ENCODE results near the gene IL31. TPM values are rescaled to one million over a fixed set of nuclear protein-coding genes. Genes with fewer than 3 reads are reported as not detected.

IL31 gene
- total RNA-seq, 1 donor, result not detected

- H3K4me3 ChIP-seq (ENCODE audit: low read length), result no peak overlapping the region
- no peaks in the 10 kb centered on the region for H3K9me3 ChIP-seq (ENCODE audit: low read depth, low read length)
- H3K4me1 ChIP-seq (ENCODE audit: insufficient read depth, low read length), result peaks cover 24% of the 10 kb centered on the region
These were observed 26.6 kb upstream of the IL31 start for GRCh38 chr12:122200541-122201175.

DNA sequence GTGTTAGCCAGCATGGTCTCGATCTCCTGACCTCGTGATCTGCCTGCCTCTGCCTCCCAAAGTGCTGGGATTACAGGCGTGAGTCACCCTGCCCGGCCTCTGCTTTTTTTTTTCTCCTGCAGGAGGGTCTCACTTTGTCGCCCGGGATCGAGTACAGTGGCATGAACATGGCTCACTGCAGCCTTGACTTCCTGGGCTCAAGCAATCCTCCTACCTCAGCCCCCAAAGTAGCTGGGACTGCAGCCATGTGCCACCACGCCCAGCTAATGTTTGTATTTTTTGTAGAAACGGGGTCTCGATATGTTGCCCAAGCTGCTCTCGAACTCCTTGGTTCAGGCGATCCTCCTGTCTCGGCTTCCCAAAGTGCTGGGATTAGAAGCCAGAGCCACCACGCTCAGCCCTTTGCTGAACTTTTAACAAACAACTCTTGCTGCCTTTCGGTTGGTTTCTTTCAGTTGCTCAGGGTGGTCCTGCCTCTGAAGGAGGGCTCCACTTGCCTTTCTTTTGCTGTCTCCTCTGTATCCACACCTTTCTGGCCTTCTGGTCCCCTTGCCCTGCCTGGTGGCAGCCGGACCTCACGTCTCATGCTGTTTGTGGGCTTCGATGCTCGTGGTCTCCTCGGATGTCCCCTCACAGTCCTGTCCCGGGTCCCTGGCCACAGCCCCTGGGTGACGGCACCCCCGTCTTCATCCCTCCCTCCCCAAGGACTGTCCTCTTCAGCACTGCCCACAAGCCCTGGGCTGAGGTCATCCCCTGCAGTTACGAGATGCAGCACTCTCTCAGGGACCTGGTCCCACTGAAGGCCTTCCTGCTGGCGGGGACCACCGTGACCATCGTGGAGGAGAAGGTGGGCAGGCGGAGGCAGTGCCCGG lies 25.7 kb upstream of the IL31 start:
- Histone ChIP-seq H3K4me3 (ENCODE audit: low read length) (no peak overlapping the region), H3K27me3 (ENCODE audit: insufficient read depth, low read length) (peaks cover 25% of the 10 kb centered on the region), H3K9me3 (ENCODE audit: low read depth, low read length) (no peaks in the 10 kb centered on the region), H3K4me1 (ENCODE audit: insufficient read depth, low read length) (peaks cover 17% of the 10 kb centered on the region)

More at GRCh38 chr12:122200541-122201175, 26.6 kb upstream of the IL31 start:
- peaks cover 35% of the 10 kb centered on the region for H3K27me3 ChIP-seq (ENCODE audit: insufficient read depth, low read length)

GRCh38 chr12:122197612-122197966 lies 23.6 kb upstream of the IL31 start:
- Histone ChIP-seq H3K4me1 (ENCODE audit: insufficient read depth, low read length) (peaks cover under 1% of the 10 kb centered on the region), H3K9me3 (ENCODE audit: low read depth, low read length) (no peaks in the 10 kb centered on the region), H3K4me3 (ENCODE audit: low read length) (no peak overlapping the region), H3K27me3 (ENCODE audit: insufficient read depth, low read length) (peaks cover 15% of the 10 kb centered on the region)

DNA sequence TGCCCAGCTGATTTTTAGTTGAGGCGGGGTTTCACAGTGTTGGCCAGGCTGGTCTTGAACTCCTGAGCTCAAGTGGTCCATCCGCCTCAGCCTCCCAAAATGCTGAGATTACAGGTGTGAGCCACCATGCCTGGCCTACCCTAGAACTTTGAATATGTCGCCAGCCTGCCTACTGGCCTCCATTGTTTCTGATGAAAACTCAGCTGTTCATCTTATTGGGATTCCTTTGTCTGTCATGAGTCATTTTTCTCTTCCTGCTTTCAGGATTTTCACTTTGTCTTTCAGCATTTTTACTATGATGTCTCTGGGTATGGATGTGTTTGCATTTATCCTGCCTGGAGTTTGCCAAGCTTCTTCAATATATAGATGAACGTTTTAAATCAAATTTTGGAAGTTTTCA lies 21.4 kb upstream of the IL31 start:
- H3K27me3 ChIP-seq (ENCODE audit: insufficient read depth, low read length), result no peaks in the 10 kb centered on the region
- no peaks in the 10 kb centered on the region for H3K4me1 ChIP-seq (ENCODE audit: insufficient read depth, low read length)
- H3K4me3 ChIP-seq (ENCODE audit: low read length), result no peak overlapping the region
- no peaks in the 10 kb centered on the region for H3K9me3 ChIP-seq (ENCODE audit: low read depth, low read length)

GRCh38 chr12:122194804-122195203 lies 20.8 kb upstream of the IL31 start:
- no peaks in the 10 kb centered on the region for H3K9me3 ChIP-seq (ENCODE audit: low read depth, low read length)
- no peaks in the 10 kb centered on the region for H3K27me3 ChIP-seq (ENCODE audit: insufficient read depth, low read length)
- H3K4me1 ChIP-seq (ENCODE audit: insufficient read depth, low read length), result no peaks in the 10 kb centered on the region
- no peak overlapping the region for H3K4me3 ChIP-seq (ENCODE audit: low read length)

DNA sequence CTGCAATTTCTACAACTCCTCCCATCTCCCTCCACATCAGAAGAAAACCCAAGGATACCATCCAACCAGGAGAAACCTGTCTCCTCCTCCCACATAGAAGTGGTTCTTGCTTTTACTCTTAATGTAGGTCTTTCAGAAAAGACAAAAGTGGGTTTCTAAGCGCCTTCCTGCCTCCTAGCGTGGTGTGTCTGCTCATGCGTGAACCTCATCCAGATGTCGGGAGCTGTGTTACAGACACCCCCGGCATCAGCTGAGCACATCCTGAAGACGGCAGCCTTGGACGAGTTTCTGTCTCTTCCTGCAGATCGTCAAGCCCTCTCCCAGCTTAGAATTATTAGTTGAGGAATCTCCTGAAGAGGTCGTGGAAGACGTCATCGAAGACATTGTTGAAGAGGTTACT lies 18.4 kb upstream of the IL31 start:
- Histone ChIP-seq H3K4me3 (ENCODE audit: low read length) (no peak overlapping the region), H3K9me3 (ENCODE audit: low read depth, low read length) (no peaks in the 10 kb centered on the region), H3K4me1 (ENCODE audit: insufficient read depth, low read length) (no peaks in the 10 kb centered on the region), H3K27me3 (ENCODE audit: insufficient read depth, low read length) (no peaks in the 10 kb centered on the region)

- Histone ChIP-seq H3K4me1 (ENCODE audit: insufficient read depth, low read length) (no peaks in the 10 kb centered on the region), H3K27me3 (ENCODE audit: insufficient read depth, low read length) (no peaks in the 10 kb centered on the region), H3K9me3 (ENCODE audit: low read depth, low read length) (no peaks in the 10 kb centered on the region), H3K4me3 (ENCODE audit: low read length) (no peak overlapping the region)
These were observed 17.0 kb upstream of the IL31 start for GRCh38 chr12:122190842-122191668.

DNA sequence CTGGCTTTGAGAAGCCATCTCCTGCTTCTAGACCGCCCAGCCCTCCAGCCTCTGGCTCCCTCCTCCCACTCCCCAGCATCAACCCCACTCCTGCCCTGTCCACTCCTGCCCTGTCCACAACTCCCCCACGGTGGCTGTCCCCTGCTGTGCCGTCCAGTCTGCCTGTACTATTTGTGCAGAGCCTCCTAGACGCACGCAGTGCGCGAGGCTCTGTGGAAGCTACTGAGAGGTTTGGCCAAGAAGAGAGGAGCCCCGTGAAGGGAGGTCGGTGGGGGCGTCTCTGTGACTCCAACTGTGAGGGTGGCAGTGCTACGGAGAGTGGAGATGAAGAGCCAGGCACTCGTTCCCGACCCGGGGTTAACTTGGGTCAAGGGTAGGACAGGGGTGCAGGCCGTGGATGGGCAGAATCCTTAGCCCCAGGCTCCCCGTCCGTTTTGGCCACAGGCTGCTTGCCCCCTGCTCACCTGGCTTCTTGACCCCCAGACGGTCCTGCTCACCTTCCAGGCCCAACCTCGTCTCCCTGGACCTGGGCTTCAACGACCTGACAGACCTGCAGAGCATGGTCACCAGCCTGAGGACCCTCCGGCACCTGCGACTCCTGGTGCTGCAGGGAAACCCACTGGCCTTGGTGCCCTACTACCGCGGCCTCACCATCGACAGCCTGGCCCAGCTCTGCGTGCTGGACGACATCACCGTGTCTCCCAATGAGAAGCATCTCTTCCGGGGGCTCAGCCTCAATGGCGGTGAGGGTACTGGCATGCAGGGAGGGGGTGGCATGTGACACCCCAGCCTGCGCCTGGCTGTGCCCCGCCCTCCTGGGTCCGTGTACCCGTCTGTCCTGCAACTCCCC lies 15.8 kb upstream of the IL31 start:
- Histone ChIP-seq H3K27me3 (ENCODE audit: insufficient read depth, low read length) (no peaks in the 10 kb centered on the region), H3K4me3 (ENCODE audit: low read length) (no peak overlapping the region), H3K4me1 (ENCODE audit: insufficient read depth, low read length) (peaks cover under 1% of the 10 kb centered on the region), H3K9me3 (ENCODE audit: low read depth, low read length) (no peaks in the 10 kb centered on the region)

DNA sequence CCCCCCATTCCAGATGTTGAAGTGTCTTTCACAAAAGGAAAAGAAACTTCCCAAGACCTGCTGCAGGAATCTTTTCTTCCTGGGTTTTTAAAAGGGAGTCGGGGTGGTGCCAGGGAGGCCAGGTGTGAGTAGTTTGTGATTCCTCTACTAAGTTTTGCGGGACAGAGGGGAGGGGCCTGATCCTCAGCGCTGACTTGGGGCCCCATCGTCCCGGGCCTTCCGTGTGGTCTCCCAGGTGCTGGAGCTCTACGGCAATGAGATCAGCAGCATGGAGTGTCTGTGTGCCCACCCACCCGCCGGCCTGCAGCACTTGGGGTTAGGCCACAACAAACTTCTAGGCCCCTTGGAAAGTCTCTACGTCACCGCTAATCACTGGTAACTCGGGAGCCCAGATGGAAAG lies 13.4 kb upstream of the IL31 start:
- Histone ChIP-seq H3K4me3 (ENCODE audit: low read length) (no peak overlapping the region), H3K4me1 (ENCODE audit: insufficient read depth, low read length) (peaks cover 21% of the 10 kb centered on the region), H3K9me3 (ENCODE audit: low read depth, low read length) (no peaks in the 10 kb centered on the region), H3K27me3 (ENCODE audit: insufficient read depth, low read length) (peaks cover 3% of the 10 kb centered on the region)

- H3K4me1 ChIP-seq (ENCODE audit: insufficient read depth, low read length), result peaks cover 22% of the 10 kb centered on the region
- peaks cover 3% of the 10 kb centered on the region for H3K27me3 ChIP-seq (ENCODE audit: insufficient read depth, low read length)
- no peaks in the 10 kb centered on the region for H3K9me3 ChIP-seq (ENCODE audit: low read depth, low read length)
- no peak overlapping the region for H3K4me3 ChIP-seq (ENCODE audit: low read length)
These were observed 11.6 kb upstream of the IL31 start for GRCh38 chr12:122185494-122186082.

- H3K4me3 ChIP-seq (ENCODE audit: low read length), result no peak overlapping the region
- peaks cover 3% of the 10 kb centered on the region for H3K27me3 ChIP-seq (ENCODE audit: insufficient read depth, low read length)
- H3K9me3 ChIP-seq (ENCODE audit: low read depth, low read length), result no peaks in the 10 kb centered on the region
- H3K4me1 ChIP-seq (ENCODE audit: insufficient read depth, low read length), result peaks cover 22% of the 10 kb centered on the region
These were observed 11.1 kb upstream of the IL31 start for GRCh38 chr12:122185079-122185478.

- peaks cover 22% of the 10 kb centered on the region for H3K4me1 ChIP-seq (ENCODE audit: insufficient read depth, low read length)
- peaks cover 3% of the 10 kb centered on the region for H3K27me3 ChIP-seq (ENCODE audit: insufficient read depth, low read length)
- no peak overlapping the region for H3K4me3 ChIP-seq (ENCODE audit: low read length)
- no peaks in the 10 kb centered on the region for H3K9me3 ChIP-seq (ENCODE audit: low read depth, low read length)
These were observed 10.5 kb upstream of the IL31 start for GRCh38 chr12:122184517-122184916.

DNA sequence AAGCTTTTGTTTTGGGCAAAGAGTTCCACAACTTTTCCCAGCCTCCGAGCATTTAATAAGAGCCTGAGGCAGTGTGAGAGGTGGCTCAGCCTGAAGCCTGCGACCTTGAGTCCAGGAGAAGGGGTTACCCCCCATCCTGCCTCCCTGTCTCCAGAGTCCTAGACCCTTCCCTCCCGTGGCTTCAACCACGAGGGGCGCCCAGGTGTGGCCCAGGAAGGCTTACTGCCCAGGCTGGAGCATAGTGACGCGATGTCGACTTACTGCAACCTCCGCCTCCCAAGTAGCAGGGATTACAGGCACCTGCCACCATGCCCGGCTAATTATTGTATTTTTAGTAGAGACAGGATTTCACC lies 9.5 kb upstream of the IL31 start:
- H3K4me3 ChIP-seq (ENCODE audit: low read length), result no peak overlapping the region
- no peaks in the 10 kb centered on the region for H3K9me3 ChIP-seq (ENCODE audit: low read depth, low read length)

GRCh38 chr12:122182887-122183587 lies 9.0 kb upstream of the IL31 start, which contains the start of gene LRRC43:
Gene LRRC43 (plus strand): TSS chr12:122183123. CDS start chr12:122183145, 22 bp downstream.
- Histone ChIP-seq H3K4me3 (ENCODE audit: low read length) (peak within 1 kb of the TSS; percentile 35), H3K4me1 (ENCODE audit: insufficient read depth, low read length) (peaks cover 22% of the 10 kb centered on the region), H3K27me3 (ENCODE audit: insufficient read depth, low read length) (peaks cover 3% of the 10 kb centered on the region), H3K9me3 (ENCODE audit: low read depth, low read length) (no peaks in the 10 kb centered on the region)

More for the DNA sequence above, 9.5 kb upstream of the IL31 start:
- Histone ChIP-seq H3K4me1 (ENCODE audit: insufficient read depth, low read length) (peaks cover 22% of the 10 kb centered on the region), H3K27me3 (ENCODE audit: insufficient read depth, low read length) (peaks cover 3% of the 10 kb centered on the region)

Measured in mononuclear cell (primary cell).